GM19193 (cell line): ENCODE measurements around the gene NDFIP1.
A peak's percentile ranks its signal among the peaks of the same experiment; 100 is the strongest.

Source experiments
- POLR2A ChIP-seq: IDR thresholded peaks from 4 replicates; pipeline ENCODE4 v1.6.1; 2011; ENCODE audit not compliant: insufficient read depth, insufficient read length; ENCODE audit errors: extremely low read depth

Gene NDFIP1, protein sequence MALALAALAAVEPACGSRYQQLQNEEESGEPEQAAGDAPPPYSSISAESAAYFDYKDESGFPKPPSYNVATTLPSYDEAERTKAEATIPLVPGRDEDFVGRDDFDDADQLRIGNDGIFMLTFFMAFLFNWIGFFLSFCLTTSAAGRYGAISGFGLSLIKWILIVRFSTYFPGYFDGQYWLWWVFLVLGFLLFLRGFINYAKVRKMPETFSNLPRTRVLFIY

DNA sequence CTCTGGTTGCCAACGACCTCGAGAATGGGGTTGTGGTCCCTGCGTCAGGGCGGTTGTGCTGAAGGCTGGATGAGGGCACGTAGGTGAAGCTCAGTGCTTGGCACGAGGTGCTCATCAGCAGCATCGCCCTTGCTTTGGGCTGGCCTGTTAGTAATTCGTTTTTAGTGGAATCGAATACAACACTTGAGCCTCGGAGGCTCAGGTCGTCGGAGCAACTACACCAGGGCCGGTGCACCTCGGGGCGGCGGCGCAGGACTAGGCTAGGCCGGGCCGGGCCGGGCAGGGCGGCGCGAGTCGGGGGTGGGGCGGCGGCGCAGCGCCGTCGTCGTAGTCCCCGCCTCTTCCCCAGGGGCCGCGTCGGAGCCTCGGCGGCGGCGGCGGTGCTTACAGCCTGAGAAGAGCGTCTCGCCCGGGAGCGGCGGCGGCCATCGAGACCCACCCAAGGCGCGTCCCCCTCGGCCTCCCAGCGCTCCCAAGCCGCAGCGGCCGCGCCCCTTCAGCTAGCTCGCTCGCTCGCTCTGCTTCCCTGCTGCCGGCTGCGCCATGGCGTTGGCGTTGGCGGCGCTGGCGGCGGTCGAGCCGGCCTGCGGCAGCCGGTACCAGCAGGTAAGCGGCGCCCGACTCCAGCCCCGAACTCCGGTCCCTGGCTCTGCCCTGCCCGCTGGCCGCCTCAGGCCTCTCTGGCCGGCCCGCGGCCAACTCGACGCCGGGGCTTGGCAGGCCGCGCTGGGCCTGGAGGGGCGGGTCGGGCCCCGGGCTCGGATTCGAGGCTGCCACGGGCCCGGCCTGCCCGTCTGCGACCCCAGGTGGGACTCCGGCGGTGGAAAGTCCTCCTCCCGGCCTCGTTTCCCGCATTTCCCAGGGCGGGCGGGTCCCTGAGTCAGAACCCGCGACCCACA is at the start of gene NDFIP1:
TSS of gene NDFIP1 (plus strand) at position 348 of the 899 bp plus-strand sequence. CDS start at position 544, 196 bp downstream.
- TF ChIP-seq POLR2A, result peak; percentile 53

DNA sequence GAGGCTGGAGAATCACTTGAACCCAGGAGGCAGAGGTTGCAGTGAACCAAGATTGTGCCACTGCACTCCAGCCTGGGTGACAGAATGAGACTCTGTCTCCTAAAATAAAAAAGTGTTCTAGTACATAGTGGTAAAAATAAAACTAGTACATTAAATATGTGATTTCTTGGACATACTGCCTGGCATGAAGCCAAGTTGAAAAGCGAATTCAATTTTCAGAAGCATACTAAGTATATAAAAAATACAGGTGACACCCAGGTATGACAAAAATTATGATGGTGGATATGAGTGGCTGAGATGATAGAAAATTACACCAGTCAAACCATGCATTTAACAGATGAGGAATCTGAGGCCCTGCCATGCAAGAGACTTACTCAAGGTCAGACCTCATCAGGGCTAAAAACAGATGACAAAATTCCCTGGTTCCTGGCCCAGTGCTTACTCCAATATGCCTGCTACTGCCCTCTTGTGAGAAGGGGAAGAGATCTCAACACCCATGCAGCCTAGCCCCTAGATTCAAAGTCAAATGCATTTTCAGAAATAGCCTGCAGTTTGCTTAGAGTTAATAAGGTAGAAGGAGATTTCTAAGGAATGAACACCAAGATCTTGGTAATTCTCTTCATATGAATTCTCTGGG is 49.2 kb upstream of the NDFIP1 start:
- TF ChIP-seq POLR2A, result no peak

DNA sequence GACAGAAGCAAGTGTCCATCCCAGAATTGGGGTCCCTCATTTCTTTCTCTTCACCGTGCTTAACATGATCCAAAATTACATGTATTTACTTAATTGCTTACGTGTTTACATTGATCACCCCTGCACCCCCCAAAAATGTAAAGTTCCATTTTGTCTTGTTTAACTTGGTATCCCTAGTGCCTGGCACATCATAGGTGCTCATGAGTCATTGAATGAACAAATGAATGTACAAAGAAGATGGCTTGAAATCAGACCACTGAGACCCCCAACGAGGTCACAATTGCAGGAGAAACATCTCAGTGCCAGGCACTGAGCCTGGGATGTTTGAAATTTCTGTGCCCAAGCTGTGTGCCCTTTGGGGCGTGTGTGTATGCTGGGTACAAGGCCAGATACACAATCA is 45.2 kb upstream of the NDFIP1 start:
- no peak for TF ChIP-seq POLR2A

DNA sequence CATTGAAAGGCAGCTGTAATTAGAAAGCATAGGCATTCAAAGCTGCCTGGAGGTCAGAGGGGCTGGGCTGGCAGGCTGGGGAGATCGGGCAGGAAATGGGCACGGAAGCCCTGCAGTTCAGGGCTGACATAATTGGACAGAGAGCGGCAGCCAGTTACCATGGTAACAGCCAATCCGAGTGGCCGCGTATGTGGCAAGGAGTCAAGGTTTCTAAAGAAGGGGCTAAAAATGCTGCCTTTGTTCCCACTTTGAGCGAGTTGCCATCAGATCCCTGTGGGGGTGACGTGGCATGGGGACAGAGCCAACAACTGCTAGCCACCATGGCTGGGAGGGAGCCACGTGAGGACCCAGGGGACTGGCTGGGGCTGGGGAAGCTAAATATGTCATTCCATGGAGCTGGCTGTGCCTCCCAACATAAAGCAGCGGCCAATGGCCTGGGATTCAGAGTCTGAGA is 44.7 kb upstream of the NDFIP1 start:
- no peak for TF ChIP-seq POLR2A

DNA sequence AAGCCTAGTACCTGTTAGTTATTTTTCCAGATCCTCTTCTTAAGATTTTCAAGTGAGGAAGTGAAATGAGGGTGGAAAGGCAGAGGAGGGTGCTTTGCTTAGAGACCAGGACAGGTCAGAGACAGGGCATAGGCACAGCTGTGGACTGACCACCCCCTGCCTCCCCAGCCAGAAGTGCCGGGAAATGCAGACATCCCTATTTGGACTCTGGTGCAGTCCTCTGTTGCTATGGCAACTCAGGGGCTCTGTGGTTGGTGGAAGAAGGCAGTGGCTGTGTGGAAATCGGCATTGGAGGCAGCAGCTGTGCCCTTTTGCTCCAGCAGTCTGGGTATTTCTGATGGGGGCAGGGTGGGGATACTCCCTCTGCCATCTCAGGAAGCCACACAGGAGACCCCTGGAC is 43.3 kb upstream of the NDFIP1 start:
- no peak for TF ChIP-seq POLR2A

DNA sequence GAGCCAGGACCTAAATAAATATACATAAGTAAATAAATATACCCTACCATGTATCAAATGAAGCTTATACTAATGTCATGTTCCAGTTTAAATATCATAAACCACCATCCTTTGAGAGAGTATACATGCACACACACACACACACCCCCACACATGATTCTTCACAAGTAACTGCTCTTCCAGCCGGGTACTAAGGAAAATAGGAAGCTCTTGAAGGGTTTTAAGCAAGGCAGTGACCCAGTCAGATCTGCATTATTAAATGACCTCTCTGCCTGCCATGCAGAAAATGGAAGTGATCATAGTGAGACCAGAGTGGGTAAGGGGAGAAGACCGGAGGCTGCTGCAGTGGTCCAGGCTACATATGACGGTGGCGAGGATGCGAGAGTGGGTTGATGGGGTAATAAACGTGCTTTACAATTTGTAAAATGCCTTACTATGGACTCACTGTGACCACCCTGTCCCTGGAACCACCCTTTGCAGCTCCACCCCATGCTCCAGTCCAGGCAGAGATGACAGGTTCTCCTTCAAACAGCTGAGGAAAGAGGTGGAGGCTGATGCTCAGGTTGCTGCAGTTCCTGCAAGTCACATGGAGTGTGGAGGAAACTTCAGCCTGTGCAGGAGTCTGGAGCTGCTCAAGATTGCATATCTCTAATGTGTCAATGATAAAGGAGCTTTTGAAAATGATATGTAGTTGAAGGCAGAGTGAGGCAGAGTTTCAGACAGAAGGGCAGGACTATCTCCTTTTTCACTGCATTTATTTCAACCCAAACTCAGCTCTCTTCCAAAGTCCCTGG is 38.8 kb upstream of the NDFIP1 start:
- TF ChIP-seq POLR2A, result no peak

DNA sequence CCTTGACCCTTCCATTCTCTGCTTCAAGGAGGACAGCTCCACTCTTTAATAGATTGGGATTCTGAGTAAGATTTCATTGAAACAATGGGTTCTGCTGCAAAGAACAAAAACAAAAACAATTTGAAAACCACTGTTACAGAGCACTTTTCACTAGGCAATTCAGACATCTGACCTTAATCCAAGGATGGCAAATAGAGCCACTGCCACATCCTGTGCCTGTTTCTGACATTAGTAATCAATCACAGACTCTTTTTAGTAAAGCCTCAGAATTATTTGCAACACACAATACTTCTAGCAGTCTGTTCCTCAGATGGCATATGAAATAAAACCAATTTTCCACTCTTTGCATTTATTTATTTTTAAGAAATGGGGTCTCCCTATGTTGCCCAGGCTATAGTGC is 37.8 kb upstream of the NDFIP1 start:
- no peak for TF ChIP-seq POLR2A

DNA sequence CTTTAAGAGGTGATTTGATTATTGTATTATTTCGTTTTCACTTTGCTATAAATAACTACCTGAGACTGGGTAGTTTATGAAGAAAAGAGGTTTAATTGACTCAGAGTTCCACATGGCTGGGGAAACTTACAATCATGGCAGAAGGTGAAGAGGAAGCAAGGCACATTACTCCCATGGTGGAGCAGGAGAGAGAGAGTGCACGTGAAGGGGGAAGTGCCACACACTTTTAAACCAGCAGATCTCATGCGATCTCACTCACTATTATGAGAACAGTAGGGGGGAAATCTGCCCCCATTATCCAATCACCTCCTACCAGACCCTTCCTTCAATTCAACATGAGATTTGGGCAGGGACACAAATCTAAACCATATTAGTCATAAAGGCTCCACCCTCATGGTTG is 36.1 kb upstream of the NDFIP1 start:
- no peak for TF ChIP-seq POLR2A

DNA sequence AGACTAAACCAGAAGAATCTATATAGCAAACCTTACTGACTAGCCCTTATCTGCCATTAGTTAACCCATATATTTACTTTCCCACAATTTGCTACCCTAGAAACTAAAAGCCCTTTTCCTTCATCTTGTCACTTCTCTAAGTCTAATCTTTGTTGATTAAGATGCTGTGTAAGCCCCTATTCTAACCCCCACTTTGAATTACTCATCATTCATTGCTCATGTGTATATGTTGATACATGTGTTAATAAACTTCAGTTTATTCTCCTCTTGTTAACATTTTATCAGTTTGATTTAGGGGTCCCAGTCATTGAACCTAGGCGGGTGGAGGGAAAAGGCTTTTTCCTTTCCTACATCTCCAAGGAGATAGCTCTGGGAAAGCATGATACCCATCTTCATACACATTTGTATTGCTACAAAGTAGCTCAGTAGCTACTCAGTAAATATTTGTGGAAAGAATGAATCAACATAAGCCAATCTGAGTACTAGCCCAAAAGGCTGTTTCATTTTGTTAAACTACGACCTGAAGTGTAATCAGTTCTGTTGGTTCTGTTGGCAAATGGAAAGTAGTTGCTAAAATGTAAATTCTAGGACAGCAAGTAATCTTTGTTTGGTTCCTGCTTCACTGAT is 35.1 kb upstream of the NDFIP1 start:
- no peak for TF ChIP-seq POLR2A

DNA sequence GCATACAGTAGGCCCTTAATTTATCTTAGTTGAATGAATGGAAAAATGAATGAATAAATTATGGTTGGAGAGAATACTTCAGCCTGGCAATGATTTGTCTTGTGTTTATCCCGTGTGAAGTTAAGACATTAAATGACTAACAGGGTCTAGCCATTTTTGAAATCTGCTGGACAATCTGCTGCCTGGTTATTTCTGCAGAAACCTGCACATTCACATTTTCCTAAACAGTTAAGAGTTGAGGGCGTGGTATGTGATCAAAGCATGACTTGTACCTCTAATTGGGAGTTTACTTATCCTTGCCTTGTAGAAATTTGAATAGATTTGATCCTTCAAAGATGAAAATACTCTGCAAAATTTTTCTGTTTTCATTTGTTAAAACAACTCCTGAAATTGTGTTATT is 34.6 kb upstream of the NDFIP1 start:
- TF ChIP-seq POLR2A, result no peak

DNA sequence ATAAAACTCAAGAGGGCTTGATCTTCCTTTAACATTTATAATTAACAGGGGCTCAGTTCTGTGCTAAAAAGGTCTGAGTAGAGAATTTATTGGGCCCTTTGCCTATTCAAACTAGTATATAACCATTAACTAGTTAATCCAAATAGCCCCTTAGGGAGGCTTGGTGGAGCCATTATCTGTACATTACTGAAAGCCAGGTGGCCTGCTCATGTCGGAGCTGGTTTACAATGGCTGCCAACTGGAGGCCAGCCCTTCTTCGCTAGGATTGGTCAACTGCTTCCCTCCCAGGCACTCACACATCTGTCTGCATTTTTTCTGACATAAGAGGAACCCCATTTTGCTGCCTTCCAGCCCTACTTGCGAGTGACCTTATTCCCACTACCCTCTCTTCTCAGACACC is 30.4 kb upstream of the NDFIP1 start:
- no peak for TF ChIP-seq POLR2A

DNA sequence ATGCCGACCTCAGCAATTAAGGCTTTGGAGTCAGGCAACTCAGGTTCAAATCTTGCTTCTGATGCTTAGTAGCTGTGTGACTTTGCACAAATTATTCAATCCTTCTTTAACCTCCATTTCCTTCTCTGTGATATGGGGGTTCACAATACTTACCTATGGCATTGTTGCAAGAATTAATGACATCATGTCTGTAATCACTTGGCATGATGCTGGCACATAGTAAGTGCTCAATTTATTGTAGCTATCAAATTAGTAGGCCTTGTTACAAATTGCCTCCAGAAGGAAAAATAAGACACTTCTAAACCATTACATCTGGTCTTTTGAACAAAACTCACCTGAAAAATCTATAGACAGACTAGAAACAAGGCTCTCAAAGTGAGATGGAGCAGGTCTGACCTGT is 29.9 kb upstream of the NDFIP1 start:
- no peak for TF ChIP-seq POLR2A

DNA sequence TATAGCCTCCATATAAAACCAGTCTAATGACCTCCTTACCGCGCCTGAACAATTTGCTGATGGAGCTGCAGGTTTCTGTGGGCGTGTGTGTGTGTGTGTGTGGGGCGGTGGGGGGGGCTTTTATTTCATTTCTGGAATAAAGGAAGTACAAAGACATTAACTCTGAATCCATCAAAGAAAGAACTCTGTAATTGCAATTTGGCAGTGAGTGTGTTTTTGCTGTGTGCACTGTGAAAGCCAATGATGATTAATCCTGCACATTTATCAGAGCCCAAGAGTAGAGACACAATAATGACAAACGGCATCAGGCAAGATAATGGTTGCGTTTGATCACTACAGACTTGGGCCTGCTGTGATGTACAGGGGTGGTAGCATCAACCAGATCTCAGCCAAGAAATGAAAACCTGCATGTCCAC is 29.3 kb upstream of the NDFIP1 start:
- no peak for TF ChIP-seq POLR2A

DNA sequence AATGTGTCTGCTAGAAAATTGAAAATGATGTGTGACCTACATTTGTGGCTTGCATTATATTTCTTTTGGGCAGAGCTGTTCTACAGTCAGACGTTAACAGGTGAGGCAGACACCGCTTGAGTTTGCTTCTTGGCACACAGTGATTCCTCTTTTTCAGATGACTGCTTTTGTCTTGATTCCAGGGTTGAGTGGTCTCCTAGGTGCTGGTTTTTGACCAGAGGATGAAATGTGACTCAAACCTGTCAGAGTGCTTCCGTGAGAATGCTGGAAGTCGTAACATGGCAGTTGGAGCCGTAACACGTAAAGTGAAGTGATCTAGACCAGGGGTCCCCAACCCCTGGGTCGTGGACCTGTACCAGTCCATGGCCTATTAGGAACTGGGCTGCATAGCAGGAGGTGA is 28.3 kb upstream of the NDFIP1 start:
- no peak for TF ChIP-seq POLR2A
